Erythroblast (primary cell): Measurements from ENCODE around the gene FAM107B.

ENCODE experiments used
- GATA1 ChIP-seq: IDR thresholded peaks from 2 replicates; pipeline ENCODE4 v1.6.1; 2011; ENCODE audit warnings: low read depth, mild to moderate bottlenecking, control low read depth, low read length, moderate library complexity
- POLR2A ChIP-seq: IDR thresholded peaks from 2 replicates; pipeline ENCODE4 v1.6.1; 2011; ENCODE audit warnings: mild to moderate bottlenecking, low read length

DNA sequence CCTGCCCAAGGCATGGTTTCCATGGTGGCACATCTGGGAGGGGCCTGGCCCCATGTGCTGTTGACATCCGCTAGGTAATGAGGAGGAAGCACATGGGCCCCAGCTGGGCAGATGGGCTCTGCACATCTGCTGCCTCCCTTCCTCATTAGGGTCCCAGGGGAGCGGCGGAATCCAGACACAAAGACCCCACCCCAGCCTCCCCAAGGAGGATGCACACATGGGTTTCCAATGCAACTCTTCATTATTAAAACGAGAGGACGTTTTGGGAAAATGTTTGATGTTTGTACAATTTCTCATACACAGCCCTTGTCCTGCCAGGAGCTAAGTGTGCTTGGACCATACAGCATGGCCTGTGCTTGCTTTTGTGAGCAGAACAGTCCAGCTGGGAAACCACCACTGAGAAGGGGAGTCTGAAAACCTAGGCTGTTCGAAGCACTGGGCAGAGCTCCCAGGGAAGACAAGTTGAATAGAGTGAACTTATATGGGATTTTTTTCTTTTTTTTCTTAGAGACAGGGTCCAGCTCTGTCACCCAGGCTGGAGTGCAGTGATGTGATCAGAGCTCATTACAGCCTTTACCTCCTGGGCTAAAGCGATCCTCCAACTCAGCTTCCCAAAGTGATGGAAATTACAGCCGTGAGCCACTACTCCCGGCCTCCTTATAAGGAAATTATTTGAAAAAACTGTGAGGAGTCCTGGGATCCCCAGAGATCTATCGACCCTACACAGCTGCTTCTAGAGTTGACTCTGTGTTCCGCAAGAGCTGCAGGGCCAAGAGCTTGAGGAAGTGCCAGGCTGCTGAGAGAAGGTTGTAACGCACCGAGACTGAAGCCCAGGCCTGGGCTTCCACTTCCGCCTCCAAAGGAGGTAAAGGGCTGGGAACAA, 23.4 kb downstream of the FAM107B start:
- TF ChIP-seq POLR2A (no peak), GATA1 (no peak)
